HG02763 (cell line): Measurements from ENCODE around the gene DRC7.

Source experiments
- ATAC-seq: cut with Tn5 transposase; IDR thresholded peaks from one replicate; pipeline ENCODE4 v1.9.1; 2021; ENCODE audit warnings: mild to moderate bottlenecking, moderate library complexity; ENCODE audit not compliant: unreplicated experiment

DRC7 gene

GRCh38 chr16:57749101-57749692 lies 54.6 kb downstream of the DRC7 start:
- ATAC-seq = no peak

- ATAC-seq = no peak
Observed at GRCh38 chr16:57749856-57750452, 55.3 kb downstream of the DRC7 start.

DNA sequence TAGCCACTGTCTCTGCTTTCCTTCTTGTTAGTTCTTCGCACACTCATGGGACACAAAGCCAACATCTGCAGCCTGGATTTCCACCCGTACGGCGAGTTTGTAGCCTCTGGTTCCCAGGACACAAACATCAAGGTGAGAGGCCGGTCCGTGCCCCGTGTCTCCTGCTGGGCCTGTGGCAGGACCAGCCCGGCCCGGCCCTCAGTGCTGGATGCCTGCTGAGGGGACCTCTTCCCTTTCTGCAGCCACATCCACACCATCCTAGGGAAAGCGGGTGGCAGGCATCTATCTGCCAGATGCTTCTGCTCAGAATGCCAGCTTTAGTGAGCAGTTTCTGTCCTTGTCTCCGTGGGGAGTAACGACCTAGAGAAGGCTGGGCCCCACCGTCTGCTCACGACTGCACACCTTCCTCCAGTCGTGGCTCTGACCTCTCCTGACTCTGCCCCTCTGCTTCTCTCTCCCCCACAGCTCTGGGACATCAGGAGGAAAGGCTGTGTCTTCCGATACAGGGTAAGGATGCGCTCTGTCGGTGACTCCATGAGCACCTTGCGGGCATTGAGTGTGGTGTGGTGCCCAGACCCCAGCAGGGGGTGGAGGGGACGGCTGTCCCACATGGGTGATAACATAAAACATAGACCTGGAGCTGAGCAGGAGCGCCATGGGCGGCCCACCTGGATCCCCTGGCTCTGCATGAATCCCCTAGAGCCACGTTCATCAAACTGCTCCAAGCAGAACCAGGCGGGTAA lies 56.4 kb downstream of the DRC7 start:
- no peak for ATAC-seq

GRCh38 chr16:57751539-57752202 lies 57.1 kb downstream of the DRC7 start:
- no peak for ATAC-seq

DNA sequence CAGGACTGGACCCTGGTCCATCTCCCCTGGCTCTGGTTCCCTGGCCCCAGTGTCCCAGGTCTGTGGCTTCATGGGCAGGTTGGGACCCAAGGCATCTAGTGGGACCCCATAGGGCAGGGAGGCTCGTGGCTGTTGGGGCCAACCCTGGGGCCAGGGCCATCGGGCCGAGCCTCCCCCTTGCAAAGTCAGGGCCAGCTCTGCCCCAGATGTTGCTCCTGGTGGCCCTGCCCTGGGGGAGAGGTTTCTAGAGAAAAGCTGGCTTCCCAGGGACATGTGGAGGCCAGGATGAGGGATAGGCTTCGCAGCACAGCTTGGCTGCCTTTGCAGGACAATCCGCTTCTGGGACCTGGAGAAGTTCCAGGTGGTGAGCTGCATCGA lies 57.6 kb downstream of the DRC7 start:
- no peak for ATAC-seq

GRCh38 chr16:57752581-57753447 lies 58.2 kb downstream of the DRC7 start:
- ATAC-seq = no peak

DNA sequence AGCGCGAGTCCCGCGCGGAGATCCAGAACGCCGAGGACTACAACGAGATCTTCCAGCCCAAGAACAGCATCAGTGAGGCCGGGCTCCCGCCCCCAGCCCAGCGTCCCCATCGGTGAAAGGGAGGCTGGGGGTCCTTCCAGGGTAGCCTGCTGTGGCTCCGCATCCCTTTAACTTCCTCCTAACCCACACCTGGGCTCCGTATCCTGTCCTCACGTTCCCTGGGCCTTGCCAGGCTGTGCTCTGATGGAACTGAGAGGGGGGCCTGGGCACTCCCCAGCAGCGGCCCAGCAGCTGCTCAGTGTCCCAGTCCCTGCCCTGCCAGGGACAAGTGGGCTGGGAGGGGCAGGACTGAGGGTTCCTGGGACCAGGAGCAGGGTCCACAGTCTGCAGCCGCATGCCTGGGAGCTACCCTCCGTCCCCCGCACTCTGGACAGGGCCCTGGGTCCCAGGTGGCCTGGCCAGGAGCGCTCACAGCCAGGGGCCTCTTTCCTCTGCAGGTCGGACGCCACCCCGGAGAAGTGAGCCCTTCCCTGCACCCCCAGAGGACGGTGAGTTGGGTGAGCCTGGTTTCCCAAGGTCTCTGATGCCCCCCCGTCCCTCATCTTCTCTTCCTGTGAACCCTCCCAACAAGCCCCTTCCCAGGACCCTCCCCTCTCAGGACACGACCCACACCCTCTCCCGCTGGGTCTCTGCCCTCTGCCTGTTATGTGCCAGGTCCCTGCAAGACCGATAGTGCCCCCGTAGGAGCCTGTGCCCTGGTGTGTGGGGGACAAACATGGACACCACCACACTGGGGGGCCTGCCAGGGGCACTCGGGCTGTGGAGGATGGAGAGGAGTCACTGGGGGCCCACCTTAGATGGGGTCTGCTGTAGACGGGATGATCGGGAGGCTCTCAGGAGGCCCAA lies 59.1 kb downstream of the DRC7 start:
- ATAC-seq = no peak

GRCh38 chr16:57754354-57755060 lies 59.9 kb downstream of the DRC7 start:
- ATAC-seq = no peak

DNA sequence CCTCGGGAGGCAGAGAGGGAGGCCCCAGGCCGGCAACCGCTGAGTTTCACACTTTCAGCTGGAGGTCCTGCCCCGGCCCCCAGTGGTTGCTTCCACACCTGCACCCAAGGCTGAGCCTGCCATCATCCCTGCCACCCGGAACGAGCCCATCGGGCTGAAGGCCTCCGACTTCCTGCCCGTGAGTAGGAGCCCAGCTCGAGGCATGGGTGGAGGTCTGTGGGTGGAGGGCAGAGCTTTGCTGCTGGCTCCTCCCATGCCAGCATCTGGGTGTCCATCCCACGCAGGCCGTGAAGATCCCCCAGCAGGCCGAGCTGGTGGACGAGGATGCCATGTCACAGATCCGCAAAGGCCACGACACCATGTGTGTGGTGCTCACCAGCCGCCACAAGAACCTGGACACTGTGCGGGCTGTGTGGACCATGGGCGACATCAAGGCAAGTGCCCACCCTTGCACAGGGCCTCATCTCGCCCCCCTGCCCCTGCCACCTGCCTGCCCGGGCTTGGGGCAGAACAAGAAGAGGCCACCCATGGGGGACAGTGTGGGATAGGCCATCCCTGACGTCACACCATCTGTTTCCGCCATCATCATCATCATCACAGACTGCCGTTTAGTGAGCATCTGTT lies 60.6 kb downstream of the DRC7 start:
- no peak for ATAC-seq

- ATAC-seq = no peak
Observed at GRCh38 chr16:57755726-57756423, 61.3 kb downstream of the DRC7 start.

DNA sequence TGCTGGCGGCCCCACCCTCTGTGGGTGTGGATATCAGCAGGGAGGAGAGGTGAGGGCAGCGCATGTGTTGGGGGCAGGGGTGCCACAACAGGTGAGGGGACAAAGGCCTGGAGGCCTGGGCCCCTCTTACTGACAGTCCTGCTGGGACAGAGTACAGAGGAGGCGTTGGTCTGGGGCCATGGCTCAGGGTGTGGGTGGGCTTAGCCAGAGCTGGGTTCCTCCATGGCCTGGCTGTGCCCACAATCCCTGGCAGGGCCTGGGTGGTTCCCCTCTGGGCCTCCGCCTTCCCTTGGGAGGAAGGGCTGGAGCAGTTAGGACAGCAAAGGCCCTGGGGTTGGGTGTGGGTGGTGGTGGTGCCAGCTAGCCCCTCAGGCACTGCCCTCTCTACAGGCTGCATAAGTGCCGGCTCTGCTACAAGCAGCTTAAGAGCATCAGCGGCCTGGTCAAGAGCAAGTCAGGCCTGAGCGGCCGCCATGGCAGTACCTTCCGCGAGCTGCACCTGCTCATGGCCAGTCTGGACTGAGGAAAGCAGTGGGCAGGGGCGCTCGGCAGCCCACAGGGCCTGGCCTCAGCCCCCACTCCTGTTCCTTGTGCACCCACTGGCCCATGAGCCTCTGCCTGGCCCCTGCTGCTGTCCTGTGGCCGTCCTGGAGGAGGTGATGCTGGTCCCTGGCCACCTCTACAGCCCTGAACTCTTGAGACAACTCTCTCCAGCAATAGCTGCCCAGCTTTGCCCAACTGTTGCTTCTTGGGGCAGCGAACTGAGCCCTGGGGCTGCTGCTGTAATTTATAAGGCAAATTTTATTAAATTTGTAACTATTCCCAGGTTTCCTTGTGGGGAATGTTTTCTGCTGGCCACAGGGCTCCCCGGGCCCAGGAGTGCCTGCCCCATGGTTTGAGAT lies 62.1 kb downstream of the DRC7 start:
- ATAC-seq = no peak

- peak; percentile 80 for ATAC-seq
Observed at GRCh38 chr16:57757326-57757786, 62.8 kb downstream of the DRC7 start.

GRCh38 chr16:57757883-57758282 lies 63.3 kb downstream of the DRC7 start:
- ATAC-seq = no peak

- ATAC-seq = no peak
Observed at GRCh38 chr16:57758331-57759117, 63.9 kb downstream of the DRC7 start.

DNA sequence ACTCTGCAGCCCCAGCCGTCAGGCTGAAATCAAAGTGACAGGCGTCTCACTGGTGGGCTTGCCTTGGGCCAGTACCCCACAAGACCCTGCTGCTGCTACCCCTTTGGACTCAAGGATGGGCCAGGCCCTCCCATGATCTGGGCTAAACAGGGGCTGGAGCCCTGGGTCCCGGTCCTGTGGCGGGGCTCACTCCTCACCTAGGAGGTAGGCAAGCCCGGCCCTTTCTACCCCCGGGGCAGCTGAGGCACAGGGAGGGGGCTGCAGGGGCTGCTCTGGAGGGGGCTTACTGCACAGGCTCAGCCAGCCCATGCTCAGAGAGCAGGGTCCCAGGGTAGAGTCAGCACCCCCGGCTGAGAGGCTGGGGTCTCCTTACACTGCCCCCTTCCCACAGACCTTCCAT lies 64.5 kb downstream of the DRC7 start:
- no peak for ATAC-seq
